Iris pigment epithelial cell (primary cell): ENCODE results near the gene SEC61B.

Experiments
- DNase-seq: peaks from one replicate; pipeline ENCODE4 v3.0.0-alpha.2; 2011; ENCODE audit warnings: low read depth

The SEC61B gene

GRCh38 chr9:99274016-99274415, 51.9 kb downstream of the SEC61B start:
- no peak for DNase-seq

GRCh38 chr9:99274495-99274894, 52.4 kb downstream of the SEC61B start:
- no peak for DNase-seq
